Neural progenitor cell (in vitro differentiated cells): ENCODE data around the gene TLX1. TPM values are rescaled to one million over a fixed set of nuclear protein-coding genes. Genes with fewer than 3 reads are reported as not detected.
A peak's percentile ranks its signal among the peaks of the same experiment; 100 is the strongest.

Source experiments
- DNase-seq: peaks from one replicate; pipeline ENCODE4 v3.0.0-alpha.2; 2016; ENCODE audit warnings: low spot score
- H2AFZ ChIP-seq: fragments of 200-600 bp; sonication (generic); replicated peaks from 2 replicates; pipeline ENCODE4 v1.6.1; 2016; ENCODE audit warnings: antibody characterized with exemption
- H3F3A ChIP-seq: fragments of 200-600 bp; sonication (generic); 2 replicates; pipeline ENCODE4 v1.6.1; 2016; ENCODE audit warnings: antibody characterized with exemption, low read depth
- H3K27ac ChIP-seq: fragments of 200-600 bp; sonication (generic); 2 replicates; pipeline ENCODE4 v1.5.1; 2016; ENCODE audit warnings: mild to moderate bottlenecking
- H3K27me3 ChIP-seq: fragments of 200-600 bp; sonication (generic); 2 replicates; pipeline ENCODE4 v1.6.1; 2016; ENCODE audit warnings: mild to moderate bottlenecking, moderate library complexity
- H3K36me3 ChIP-seq: fragments of 200-600 bp; sonication (generic); 2 replicates; pipeline ENCODE4 v1.5.1; 2016
- H3K4me1 ChIP-seq: fragments of 200-600 bp; sonication (generic); 2 replicates; pipeline ENCODE4 v1.6.1; 2016; ENCODE audit warnings: mixed run types
- H3K4me2 ChIP-seq: fragments of 200-600 bp; sonication (generic); 2 replicates; pipeline ENCODE4 v1.6.1; 2016
- H3K4me3 ChIP-seq: fragments of 200-600 bp; sonication (generic); 2 replicates; pipeline ENCODE4 v1.5.1; 2016
- H3K79me2 ChIP-seq: fragments of 200-600 bp; sonication (generic); 2 replicates; pipeline ENCODE4 v1.6.1; 2016; ENCODE audit warnings: low read depth
- H3K9ac ChIP-seq: fragments of 200-600 bp; sonication (generic); 2 replicates; pipeline ENCODE4 v1.6.1; 2016
- H3K9me3 ChIP-seq: fragments of 200-600 bp; sonication (generic); 2 replicates; pipeline ENCODE4 v1.5.1; 2016; ENCODE audit warnings: low read depth
- H4K20me1 ChIP-seq: fragments of 200-600 bp; sonication (generic); 2 replicates; pipeline ENCODE4 v1.6.1; 2016; ENCODE audit warnings: low read depth
- H3K27ac Mint-ChIP-seq: 3 replicates; pipeline ENCODE4 v1.8.0; 2021; ENCODE audit warnings: mixed read lengths
- H3K27me3 Mint-ChIP-seq: 2 replicates; pipeline ENCODE4 v1.8.0; 2022; ENCODE audit warnings: low read depth, mild to moderate bottlenecking, inconsistent platforms, moderate library complexity, mixed read lengths; ENCODE audit not compliant: insufficient read depth
- H3K36me3 Mint-ChIP-seq: 3 replicates; pipeline ENCODE4 v1.8.0; 2021; ENCODE audit warnings: mixed read lengths
- H3K4me1 Mint-ChIP-seq: 3 replicates; pipeline ENCODE4 v1.8.0; 2021; ENCODE audit warnings: mixed read lengths
- H3K4me3 Mint-ChIP-seq: 3 replicates; pipeline ENCODE4 v1.8.0; 2021; ENCODE audit warnings: mild to moderate bottlenecking, moderate library complexity, mixed read lengths
- H3K9me3 Mint-ChIP-seq: 3 replicates; pipeline ENCODE4 v1.8.0; 2020; ENCODE audit warnings: mixed read lengths
- EZH2 ChIP-seq: fragments of 200-600 bp; sonication (generic); IDR thresholded peaks from 2 replicates; pipeline ENCODE4 v1.6.1; 2017; ENCODE audit warnings: antibody characterized with exemption, mild to moderate bottlenecking, moderate library complexity
- EZH2phosphoT487 ChIP-seq: fragments of 200-600 bp; sonication (generic); IDR thresholded peaks from 2 replicates; pipeline ENCODE4 v1.6.1; 2017; ENCODE audit warnings: antibody characterized with exemption
- total RNA-seq: library from RNA; depleted of rRNA; stranded (reverse); fragments of >200 nt; gene quantifications from 2 replicates; pipeline ENCODE4 v1.2.3, GENCODE V29; 2015; ENCODE audit warnings: low replicate concordance
- TF ChIP-seq, protein P1 (sequence below): fragments of 200-600 bp; sonication (generic); IDR thresholded peaks from 2 replicates; pipeline ENCODE4 v1.5.1; 2017; ENCODE audit warnings: antibody characterized with exemption, mild to moderate bottlenecking

TLX1 gene
- total RNA-seq, 1 donor from 2014 or later: not detected

GRCh38 chr10:101157756-101158458, 26.8 kb downstream of the TLX1 start:
- H3K27me3 ChIP-seq: peaks cover 100% of the 10 kb centered on the region
- H3K27ac ChIP-seq: no peak overlapping the region
- Mint-ChIP-seq H3K27me3 (peaks cover 37% of the 10 kb centered on the region), H3K4me1 (peaks cover 10% of the 10 kb centered on the region), H3K27ac (no peak overlapping the region), H3K4me3 (no peak overlapping the region), H3K9me3 (peaks cover 2% of the 10 kb centered on the region), H3K36me3 (no peaks in the 10 kb centered on the region)
- no peaks in the 10 kb centered on the region for H3K79me2 ChIP-seq
- H3K9me3 ChIP-seq: no peaks in the 10 kb centered on the region
- H3K4me3 ChIP-seq: no peak overlapping the region
- no peak overlapping the region for H3K9ac ChIP-seq
- no peaks in the 10 kb centered on the region for H3K4me1 ChIP-seq
- no peak overlapping the region for H2AFZ ChIP-seq
- no peaks in the 10 kb centered on the region for H3F3A ChIP-seq
- TF ChIP-seq EZH2phosphoT487: no peak
- TF ChIP-seq EZH2: no peak
- TF ChIP-seq, protein P1, sequence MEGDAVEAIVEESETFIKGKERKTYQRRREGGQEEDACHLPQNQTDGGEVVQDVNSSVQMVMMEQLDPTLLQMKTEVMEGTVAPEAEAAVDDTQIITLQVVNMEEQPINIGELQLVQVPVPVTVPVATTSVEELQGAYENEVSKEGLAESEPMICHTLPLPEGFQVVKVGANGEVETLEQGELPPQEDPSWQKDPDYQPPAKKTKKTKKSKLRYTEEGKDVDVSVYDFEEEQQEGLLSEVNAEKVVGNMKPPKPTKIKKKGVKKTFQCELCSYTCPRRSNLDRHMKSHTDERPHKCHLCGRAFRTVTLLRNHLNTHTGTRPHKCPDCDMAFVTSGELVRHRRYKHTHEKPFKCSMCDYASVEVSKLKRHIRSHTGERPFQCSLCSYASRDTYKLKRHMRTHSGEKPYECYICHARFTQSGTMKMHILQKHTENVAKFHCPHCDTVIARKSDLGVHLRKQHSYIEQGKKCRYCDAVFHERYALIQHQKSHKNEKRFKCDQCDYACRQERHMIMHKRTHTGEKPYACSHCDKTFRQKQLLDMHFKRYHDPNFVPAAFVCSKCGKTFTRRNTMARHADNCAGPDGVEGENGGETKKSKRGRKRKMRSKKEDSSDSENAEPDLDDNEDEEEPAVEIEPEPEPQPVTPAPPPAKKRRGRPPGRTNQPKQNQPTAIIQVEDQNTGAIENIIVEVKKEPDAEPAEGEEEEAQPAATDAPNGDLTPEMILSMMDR: no peak
- H3K4me2 ChIP-seq: no peak overlapping the region
- H4K20me1 ChIP-seq: peaks cover 3% of the 10 kb centered on the region
- no peak for DNase-seq
- H3K36me3 ChIP-seq: no peaks in the 10 kb centered on the region

- Mint-ChIP-seq H3K9me3 (peaks cover 2% of the 10 kb centered on the region), H3K27ac (no peak overlapping the region), H3K36me3 (no peaks in the 10 kb centered on the region), H3K27me3 (peaks cover 37% of the 10 kb centered on the region), H3K4me3 (no peak overlapping the region), H3K4me1 (peaks cover 10% of the 10 kb centered on the region)
- peaks cover 3% of the 10 kb centered on the region for H4K20me1 ChIP-seq
- H3K27me3 ChIP-seq: peaks cover 100% of the 10 kb centered on the region
- no peak overlapping the region for H3K9ac ChIP-seq
- no peaks in the 10 kb centered on the region for H3K9me3 ChIP-seq
- TF ChIP-seq, protein P1: no peak
- TF ChIP-seq EZH2phosphoT487 (no peak), EZH2 (no peak)
- no peak overlapping the region for H2AFZ ChIP-seq
- no peaks in the 10 kb centered on the region for H3K79me2 ChIP-seq
- no peak overlapping the region for H3K4me3 ChIP-seq
- no peak for DNase-seq
- H3K36me3 ChIP-seq: no peaks in the 10 kb centered on the region
- no peak overlapping the region for H3K27ac ChIP-seq
- H3F3A ChIP-seq: no peaks in the 10 kb centered on the region
- H3K4me2 ChIP-seq: no peak overlapping the region
- no peaks in the 10 kb centered on the region for H3K4me1 ChIP-seq
These were observed 27.5 kb downstream of the TLX1 start for GRCh38 chr10:101158459-101159058.

DNA sequence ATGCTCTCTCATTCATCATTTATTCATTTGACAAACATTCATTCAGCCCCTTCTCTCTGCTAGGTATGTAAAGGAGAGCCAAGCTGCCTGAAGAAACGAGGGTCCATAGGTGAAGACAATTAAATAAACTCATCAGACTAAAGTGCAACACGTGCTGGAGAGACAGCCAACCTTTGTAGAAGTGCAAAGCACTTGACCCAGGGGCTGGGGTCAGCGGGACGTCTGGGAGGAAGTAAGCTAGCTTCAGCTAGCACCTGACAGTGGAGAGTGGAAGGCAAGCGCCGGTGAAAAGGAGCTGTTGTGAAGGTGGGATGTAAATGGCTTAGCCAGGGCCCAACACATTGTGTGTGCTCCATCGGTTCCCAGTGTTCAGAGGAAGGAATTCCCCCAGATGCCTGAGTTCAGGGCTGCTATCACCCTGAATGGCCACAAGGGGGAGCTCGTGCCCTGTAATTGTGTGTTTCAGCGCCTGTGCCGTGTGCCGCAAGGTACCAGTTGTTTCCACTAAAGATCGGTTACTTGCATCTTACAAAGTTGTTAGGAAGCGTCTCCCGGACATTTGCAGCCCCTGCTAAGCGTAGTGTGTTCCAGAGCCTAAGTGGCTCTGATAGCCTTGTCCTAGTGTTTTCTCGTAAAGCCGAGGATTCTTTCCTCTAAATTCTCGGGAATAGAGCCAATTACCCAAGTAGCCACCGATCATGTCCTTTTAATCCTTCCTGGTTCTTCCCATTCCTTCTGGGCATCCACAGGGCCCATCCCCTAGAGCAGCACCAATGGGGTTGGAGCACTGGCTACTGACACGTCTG, 30.6 kb downstream of the TLX1 start:
- peak; percentile 59 for TF ChIP-seq EZH2
- TF ChIP-seq, protein P1: peak; percentile 98
- peak; percentile 23 for TF ChIP-seq EZH2phosphoT487
- no peaks in the 10 kb centered on the region for H3K9me3 Mint-ChIP-seq
- no peaks in the 10 kb centered on the region for H3K4me1 ChIP-seq
- H2AFZ ChIP-seq: peak overlapping the region; percentile 75
- H3K36me3 ChIP-seq: no peaks in the 10 kb centered on the region
- H3K9me3 ChIP-seq: no peaks in the 10 kb centered on the region
- H3K4me1 Mint-ChIP-seq: peaks cover 10% of the 10 kb centered on the region
- peak; percentile 91 for DNase-seq
- H3K4me2 ChIP-seq: peak overlapping the region; percentile 68
- H3K36me3 Mint-ChIP-seq: no peaks in the 10 kb centered on the region
- no peaks in the 10 kb centered on the region for H3K79me2 ChIP-seq
- H3K4me3 Mint-ChIP-seq: peak overlapping the region; percentile 36
- H3K27me3 ChIP-seq: peaks cover 100% of the 10 kb centered on the region
- no peak overlapping the region for H3K9ac ChIP-seq
- peaks cover 3% of the 10 kb centered on the region for H4K20me1 ChIP-seq
- no peaks in the 10 kb centered on the region for H3F3A ChIP-seq
- peak overlapping the region; percentile 33 for H3K4me3 ChIP-seq
- no peak overlapping the region for H3K27ac ChIP-seq
- H3K27me3 Mint-ChIP-seq: peaks cover 37% of the 10 kb centered on the region
- no peak overlapping the region for H3K27ac Mint-ChIP-seq
